IPS-NIHi11 (cell line): Measurements from ENCODE around the gene DFFA.
"Not testable (repeated sequence)": the region's sequence is repeated elsewhere in the genome, so short reads cannot be mapped to it uniquely, and the experiment has no call there.

Experiments
- DNase-seq: peaks from one replicate; pipeline ENCODE4 v3.0.0; 2012; ENCODE audit warnings: mixed read lengths, low spot score

DFFA gene

DNA sequence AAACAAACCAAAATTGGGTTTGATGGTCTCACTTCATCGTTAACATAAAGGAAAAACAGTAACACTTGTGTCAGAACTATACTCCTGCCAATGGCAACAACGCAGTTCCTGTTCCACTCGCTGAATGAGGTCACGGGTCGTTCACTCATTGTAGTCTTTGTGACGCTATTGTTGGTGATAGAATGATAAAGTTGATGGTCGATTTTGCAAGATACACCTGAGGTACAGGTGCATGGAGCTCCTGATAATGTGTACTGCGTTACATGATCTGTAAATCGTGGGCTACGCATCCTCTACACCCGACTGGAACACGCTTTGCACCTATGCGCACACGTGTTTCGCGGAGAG, 42.5 kb downstream of the DFFA start:
- DNase-seq = no peak

DNA sequence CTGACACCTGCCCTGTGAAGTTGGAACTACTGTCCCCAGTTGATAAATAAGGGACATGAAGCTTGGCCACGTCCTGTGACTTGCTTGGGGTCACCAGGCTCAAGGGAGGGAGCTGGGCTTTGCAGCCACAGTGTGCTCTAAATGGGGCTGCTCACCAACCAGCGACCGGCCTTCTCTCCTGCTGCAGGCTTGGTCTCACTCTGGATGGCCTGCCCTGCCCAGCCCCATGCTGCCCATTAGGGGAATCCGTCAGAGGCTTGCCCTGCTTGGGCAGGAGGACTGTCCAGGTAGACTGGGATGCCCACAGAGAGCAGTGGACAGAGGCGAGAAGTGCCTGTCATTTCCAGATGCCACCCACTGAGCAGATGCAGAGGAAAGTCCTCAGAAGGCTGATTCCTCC, 43.3 kb downstream of the DFFA start:
- DNase-seq = no peak

GRCh38 chr1:10426535-10426848, 45.8 kb downstream of the DFFA start:
- not testable (repeated sequence) for DNase-seq

DNA sequence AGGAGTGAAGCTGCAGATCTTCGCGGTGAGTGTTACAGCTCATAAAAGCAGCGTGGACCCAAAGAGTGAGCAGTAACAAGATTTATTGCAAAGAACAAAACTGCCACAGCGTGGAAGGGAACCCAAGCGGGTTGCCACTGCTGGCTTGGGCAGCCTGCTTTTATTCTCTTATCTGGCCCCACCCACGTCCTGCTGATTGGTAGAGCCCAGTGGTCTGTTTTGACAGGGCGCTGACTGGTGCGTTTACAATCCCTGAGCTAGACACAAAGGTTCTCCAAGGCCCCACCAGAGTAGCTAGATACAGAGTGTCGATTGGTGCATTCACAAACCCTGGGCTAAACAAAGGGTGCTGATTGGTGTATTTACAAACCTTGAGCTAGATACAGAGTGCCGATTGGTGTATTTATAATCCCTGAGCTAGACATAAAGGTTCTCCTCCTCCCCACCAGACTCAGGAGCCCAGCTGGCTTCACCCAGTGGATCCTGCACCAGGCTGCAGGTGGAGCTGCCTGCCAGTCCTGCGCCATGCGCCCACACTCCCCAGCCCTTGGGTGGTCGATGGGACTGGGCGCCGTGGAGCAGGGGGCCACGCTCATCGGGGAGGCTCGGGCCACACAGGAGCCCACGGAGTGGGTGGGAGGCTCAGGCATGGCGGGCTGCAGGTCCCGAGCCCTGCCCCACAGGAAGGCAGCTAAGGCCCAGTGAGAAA, 46.3 kb downstream of the DFFA start:
- not testable (repeated sequence) for DNase-seq

DNA sequence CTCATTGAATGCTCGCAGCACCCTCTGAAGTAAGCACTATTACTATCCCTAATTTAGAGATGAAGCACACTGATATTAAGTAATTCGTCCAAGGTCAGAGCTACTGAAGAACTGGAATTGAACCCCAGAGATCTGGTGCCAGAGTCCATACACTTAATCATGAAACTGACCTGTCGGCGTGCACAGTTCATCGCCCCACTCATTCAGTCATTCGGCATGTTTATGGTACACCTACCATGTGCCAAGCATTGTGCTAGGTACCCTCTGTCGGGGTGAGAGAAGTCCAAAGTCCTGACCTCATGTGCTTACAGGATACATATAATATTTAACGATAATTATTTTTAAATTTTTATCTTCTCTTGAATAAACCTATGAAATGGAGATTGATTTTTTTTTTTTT, 47.7 kb downstream of the DFFA start:
- DNase-seq = no peak

DNA sequence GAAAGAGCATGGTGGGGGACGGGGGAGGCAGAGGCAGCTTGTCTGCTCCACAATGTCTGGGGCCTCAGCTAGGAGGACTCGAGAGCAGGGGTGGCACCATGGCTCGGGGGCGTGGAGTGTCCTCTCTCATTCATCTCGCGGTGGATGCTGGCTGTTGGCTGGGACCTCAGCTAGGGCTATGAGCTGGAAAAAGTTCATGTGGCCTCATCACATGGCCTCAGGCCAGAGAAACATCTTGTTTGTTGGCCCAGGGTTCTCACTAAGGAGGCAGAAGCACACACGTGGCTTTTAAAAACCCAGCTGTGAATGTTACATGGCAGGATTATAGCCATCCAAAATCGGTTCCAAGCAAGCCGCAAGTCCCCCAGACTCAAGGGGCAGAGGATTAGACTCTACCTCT, 48.3 kb downstream of the DFFA start:
- no peak for DNase-seq

GRCh38 chr1:10421637-10422036, 50.7 kb downstream of the DFFA start:
- DNase-seq = no peak

- DNase-seq = no peak
These were observed 53.0 kb downstream of the DFFA start for GRCh38 chr1:10419351-10419750.

- DNase-seq = not testable (repeated sequence)
These were observed 53.6 kb downstream of the DFFA start for GRCh38 chr1:10418741-10419140.

- not testable (repeated sequence) for DNase-seq
These were observed 56.4 kb downstream of the DFFA start for GRCh38 chr1:10415967-10416366.

DNA sequence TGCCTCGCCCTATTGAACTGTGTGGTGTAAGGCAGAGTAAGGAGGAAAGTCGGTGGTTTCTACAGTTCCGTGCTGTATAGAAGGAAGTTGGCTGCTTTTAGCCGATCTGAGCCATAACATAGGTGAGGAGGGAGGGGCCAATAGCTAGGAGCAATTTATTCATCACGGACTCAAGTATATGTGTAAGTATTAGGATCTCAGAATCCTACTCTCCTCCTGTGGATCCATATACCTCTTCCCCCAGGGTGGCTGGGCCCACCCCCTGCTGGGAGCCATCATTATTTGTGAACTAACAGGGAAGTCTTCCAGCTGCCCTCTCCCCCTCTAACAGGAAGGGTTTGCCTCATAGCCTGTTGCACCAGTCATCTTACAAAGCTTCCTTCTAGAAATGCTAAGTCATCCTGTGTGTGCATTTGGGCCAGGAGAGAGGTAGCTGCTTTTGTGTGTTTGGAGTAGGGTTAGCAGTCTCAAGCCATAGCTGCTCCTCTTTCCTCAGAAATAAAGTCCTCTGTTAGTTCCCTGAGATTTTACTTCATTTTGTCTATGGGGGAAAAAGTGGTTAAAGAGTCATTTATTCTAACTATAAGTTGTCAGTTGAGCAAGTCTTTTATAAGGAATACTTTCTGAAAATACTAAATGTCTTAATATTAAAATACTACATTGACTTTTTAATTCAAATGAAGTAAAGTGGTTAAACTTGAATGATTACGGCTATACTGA, 57.0 kb downstream of the DFFA start:
- peak; percentile 16 for DNase-seq

GRCh38 chr1:10407201-10407600, 65.1 kb downstream of the DFFA start:
- no peak for DNase-seq
